ENCODE results near the gene PSD2. TPM values are rescaled to one million over a fixed set of nuclear protein-coding genes. Genes with fewer than 3 reads are reported as not detected.

PSD2 gene
- total and polyA plus RNA-seq, 2 experiments from 2014 or later = 0.08 to 0.10 TPM

GRCh38 chr5:139861021-139861888, 65.6 kb downstream of the PSD2 start:
- no peaks in the 10 kb centered on the region for H3K9me2 ChIP-seq (ENCODE audit: insufficient read depth)
- ATAC-seq (no peak), DNase-seq (ENCODE audit: low spot score) (no peak)
- 0 out of 2 replicates have a peak, but pooled peaks cover 4% of the 10 kb centered on the region for H3K4me1 ChIP-seq (ENCODE audit: insufficient read depth)
- H3K27ac ChIP-seq (ENCODE audit: low read depth) = no peak overlapping the region
- H3K4me3 ChIP-seq = no peak overlapping the region
- H2AFZ ChIP-seq = no peak overlapping the region
- no peaks in the 10 kb centered on the region for H3K79me2 ChIP-seq (replicated peaks; ENCODE audit: insufficient read depth)
- no peaks in the 10 kb centered on the region for H3K9me3 Mint-ChIP-seq
- peaks cover 9% of the 10 kb centered on the region; the same call in 2 of the 3 replicates for H3K4me1 Mint-ChIP-seq
- H3K27me3 Mint-ChIP-seq (ENCODE audit: insufficient read depth, low read depth, poor library complexity) = peaks cover 8% of the 10 kb centered on the region
- H3K36me3 ChIP-seq (ENCODE audit: insufficient read depth) = no peaks in the 10 kb centered on the region
- H3K4me3 Mint-ChIP-seq = no peak overlapping the region
- H3K27ac Mint-ChIP-seq = no peak overlapping the region
- no peaks in the 10 kb centered on the region for H4K20me1 ChIP-seq (replicated peaks; ENCODE audit: insufficient read depth)
- TF ChIP-seq STAT1 (IDR thresholded peaks at IDR 0.05; ENCODE audit: unreplicated experiment) (no peak), ZNF114 (CRISPR knock-in tag; IDR thresholded peaks at IDR 0.05) (no peak), CREB1 (CRISPR knock-in tag; IDR thresholded peaks at IDR 0.05; ENCODE audit: low read depth) (no peak), POLR2AphosphoS5 (IDR thresholded peaks at IDR 0.05; ENCODE audit: low read depth) (no peak), ZNF331 (CRISPR knock-in tag; IDR thresholded peaks at IDR 0.05; ENCODE audit: low read depth) (no peak), JUNB (IDR thresholded peaks at IDR 0.05; ENCODE audit: unreplicated experiment) (no peak)
- TF ChIP-seq, protein P1, sequence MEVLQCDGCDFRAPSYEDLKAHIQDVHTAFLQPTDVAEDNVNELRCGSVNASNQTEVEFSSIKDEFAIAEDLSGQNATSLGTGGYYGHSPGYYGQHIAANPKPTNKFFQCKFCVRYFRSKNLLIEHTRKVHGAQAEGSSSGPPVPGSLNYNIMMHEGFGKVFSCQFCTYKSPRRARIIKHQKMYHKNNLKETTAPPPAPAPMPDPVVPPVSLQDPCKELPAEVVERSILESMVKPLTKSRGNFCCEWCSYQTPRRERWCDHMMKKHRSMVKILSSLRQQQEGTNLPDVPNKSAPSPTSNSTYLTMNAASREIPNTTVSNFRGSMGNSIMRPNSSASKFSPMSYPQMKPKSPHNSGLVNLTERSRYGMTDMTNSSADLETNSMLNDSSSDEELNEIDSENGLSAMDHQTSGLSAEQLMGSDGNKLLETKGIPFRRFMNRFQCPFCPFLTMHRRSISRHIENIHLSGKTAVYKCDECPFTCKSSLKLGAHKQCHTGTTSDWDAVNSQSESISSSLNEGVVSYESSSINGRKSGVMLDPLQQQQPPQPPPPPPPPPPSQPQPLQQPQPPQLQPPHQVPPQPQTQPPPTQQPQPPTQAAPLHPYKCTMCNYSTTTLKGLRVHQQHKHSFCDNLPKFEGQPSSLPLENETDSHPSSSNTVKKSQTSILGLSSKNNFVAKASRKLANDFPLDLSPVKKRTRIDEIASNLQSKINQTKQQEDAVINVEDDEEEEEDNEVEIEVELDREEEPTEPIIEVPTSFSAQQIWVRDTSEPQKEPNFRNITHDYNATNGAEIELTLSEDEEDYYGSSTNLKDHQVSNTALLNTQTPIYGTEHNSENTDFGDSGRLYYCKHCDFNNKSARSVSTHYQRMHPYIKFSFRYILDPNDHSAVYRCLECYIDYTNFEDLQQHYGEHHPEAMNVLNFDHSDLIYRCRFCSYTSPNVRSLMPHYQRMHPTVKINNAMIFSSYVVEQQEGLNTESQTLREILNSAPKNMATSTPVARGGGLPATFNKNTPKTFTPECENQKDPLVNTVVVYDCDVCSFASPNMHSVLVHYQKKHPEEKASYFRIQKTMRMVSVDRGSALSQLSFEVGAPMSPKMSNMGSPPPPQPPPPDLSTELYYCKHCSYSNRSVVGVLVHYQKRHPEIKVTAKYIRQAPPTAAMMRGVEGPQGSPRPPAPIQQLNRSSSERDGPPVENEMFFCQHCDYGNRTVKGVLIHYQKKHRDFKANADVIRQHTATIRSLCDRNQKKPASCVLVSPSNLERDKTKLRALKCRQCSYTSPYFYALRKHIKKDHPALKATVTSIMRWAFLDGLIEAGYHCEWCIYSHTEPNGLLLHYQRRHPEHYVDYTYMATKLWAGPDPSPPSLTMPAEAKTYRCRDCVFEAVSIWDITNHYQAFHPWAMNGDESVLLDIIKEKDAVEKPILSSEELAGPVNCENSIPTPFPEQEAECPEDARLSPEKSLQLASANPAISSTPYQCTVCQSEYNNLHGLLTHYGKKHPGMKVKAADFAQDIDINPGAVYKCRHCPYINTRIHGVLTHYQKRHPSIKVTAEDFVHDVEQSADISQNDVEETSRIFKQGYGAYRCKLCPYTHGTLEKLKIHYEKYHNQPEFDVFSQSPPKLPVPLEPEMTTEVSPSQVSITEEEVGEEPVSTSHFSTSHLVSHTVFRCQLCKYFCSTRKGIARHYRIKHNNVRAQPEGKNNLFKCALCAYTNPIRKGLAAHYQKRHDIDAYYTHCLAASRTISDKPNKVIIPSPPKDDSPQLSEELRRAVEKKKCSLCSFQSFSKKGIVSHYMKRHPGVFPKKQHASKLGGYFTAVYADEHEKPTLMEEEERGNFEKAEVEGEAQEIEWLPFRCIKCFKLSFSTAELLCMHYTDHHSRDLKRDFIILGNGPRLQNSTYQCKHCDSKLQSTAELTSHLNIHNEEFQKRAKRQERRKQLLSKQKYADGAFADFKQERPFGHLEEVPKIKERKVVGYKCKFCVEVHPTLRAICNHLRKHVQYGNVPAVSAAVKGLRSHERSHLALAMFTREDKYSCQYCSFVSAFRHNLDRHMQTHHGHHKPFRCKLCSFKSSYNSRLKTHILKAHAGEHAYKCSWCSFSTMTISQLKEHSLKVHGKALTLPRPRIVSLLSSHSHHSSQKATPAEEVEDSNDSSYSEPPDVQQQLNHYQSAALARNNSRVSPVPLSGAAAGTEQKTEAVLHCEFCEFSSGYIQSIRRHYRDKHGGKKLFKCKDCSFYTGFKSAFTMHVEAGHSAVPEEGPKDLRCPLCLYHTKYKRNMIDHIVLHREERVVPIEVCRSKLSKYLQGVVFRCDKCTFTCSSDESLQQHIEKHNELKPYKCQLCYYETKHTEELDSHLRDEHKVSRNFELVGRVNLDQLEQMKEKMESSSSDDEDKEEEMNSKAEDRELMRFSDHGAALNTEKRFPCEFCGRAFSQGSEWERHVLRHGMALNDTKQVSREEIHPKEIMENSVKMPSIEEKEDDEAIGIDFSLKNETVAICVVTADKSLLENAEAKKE (CRISPR knock-in tag; IDR thresholded peaks at IDR 0.05) = no peak
- no peaks in the 10 kb centered on the region; the same call in 1 of the 2 replicates for H3K27me3 ChIP-seq (ENCODE audit: insufficient read depth)
- no peaks in the 10 kb centered on the region for H3F3A ChIP-seq (replicated peaks; ENCODE audit: low read depth)
- H3K4me2 ChIP-seq = no peak overlapping the region
- H3K36me3 Mint-ChIP-seq (ENCODE audit: low read depth) = no peaks in the 10 kb centered on the region
